NCI-H524 (cell line): Measurements from ENCODE around the gene MRPL4.
"Not testable (repeated sequence)": the region's sequence is repeated elsewhere in the genome, so short reads cannot be mapped to it uniquely, and the experiment has no call there.

Experiments
- DNase-seq, 2 experiments: peaks; one replicate each; lab custom pipeline; 2025; lab: John Stamatoyannopoulos, UW

Gene MRPL4

DNA sequence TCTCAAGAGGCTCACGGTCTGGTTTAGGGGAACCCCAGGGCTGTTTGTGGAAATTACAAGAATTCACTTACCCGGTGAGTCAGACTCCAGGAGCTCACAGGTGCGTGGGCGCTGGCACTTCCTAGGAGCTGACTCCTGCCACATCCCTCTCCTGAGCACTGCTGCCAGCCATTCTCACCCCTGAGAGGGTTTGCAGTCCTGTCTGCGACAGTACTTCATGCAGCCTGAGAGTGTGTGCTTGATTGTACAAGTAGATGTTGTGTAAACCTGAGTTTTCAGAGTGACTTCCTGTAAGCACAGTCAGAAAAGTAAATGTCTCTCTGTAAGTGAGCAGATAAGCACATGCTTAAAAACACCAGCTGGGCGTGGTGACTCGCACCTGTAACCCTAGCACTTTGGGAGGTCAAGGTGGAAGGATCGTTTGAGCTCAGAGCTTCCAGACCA lies 8.1 kb downstream of the MRPL4 start:
- no peak for DNase-seq

- no peak for DNase-seq
Measured at GRCh38 chr19:10262771-10263170, 10.8 kb downstream of the MRPL4 start.

GRCh38 chr19:10266706-10267105 lies 14.7 kb downstream of the MRPL4 start:
- no peak for DNase-seq

DNA sequence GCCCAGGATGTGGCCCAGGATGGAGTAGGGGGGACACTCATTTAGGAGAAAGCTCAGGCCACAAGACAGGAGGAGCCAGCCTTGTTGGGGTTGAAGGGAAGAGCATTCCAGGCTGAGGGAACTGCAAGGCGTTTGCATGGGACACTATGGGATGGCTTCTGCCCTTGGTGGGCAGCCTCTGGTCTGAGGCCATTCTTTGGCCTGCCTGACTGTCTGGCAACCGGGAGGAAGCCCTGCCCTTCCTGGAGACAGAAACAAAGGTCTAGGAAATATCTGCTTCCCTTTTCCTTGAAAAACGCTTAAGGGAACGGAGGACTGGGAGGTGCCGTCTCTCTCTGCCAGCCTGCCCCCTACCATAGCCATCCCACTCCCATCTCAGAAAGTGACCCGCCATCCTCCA lies 16.1 kb downstream of the MRPL4 start:
- DNase-seq, result no peak

DNA sequence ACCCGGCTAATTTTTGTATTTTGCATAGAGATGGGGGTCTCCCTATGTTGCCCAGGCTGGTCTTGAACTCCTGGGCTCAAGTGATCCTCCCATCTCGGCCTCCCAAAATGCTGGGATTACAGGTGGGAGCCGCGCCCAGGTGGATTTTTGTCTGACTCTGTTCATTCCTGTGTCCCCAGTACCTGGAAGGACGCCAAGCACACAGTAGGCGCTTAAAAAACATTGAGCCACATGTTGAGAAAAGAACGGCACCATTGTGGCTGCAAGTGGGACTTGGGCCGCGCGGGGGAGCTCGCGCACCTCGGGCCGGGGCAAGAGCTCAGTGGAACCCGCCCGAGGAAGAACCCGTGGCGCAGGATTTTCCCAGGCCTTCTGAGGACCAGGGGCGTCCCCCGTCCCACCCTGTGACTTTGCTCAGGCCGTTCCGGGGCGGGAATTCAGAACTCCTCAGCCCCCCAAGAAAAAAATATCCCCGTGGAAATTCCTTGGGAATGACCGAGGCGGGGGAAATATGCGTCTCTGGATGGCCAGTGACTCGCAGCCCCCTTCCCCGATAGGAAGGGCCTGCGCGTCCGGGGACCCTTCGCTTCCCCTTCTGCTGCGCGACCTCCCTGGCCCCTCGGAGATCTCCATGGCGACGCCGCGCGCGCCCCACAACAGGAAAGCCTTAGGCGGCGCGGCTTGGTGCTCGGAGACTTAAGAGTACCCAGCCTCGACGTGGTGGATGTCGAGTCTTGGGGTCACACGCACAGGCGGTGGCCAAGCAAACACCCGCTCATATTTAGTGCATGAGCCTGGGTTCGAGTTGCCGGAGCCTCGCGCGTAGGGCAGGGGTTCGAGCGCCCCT lies 17.5 kb downstream of the MRPL4 start:
- DNase-seq, result peak; percentile 44 to 74

- DNase-seq, result no peak
Measured at GRCh38 chr19:10270180-10270615, 18.2 kb downstream of the MRPL4 start.

GRCh38 chr19:10270616-10271394 lies 18.8 kb downstream of the MRPL4 start, which contains the start of gene ICAM1:
Gene ICAM1, plus strand, starts transcription at chr19:10271120. Its CDS starts 40 bp downstream, at chr19:10271160.
- peak; percentile 12 to 49 for DNase-seq

DNA sequence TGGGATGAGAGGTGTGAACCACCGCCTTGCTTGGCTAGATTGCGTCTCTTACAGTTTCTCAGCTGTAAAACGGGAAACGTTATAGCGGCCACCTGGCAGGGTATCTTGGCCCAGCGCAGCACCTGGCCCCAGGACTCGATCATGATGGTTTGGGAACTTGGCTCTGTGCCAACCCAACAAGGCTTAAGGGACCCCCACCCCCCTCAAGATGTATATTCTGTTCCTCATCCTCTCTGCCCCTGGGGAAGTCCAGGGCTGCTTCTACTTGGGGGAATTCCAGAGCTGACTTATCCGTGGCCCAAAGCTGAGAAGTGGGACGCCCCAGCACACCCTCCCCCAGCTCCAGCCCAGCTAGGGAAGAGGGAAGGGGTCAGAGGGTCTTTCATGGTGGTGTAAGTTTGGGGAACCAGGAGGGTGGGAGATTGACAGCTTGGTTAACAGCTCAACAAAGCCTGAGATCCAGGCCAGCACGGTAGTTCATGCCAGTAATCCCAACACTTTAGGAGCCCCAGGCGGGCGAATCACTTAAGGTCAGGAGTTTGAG lies 19.6 kb downstream of the MRPL4 start:
- no peak for DNase-seq

GRCh38 chr19:10274589-10274988 lies 22.6 kb downstream of the MRPL4 start:
- DNase-seq, result no peak

GRCh38 chr19:10277795-10278589 lies 26.0 kb downstream of the MRPL4 start:
- DNase-seq, result no peak

DNA sequence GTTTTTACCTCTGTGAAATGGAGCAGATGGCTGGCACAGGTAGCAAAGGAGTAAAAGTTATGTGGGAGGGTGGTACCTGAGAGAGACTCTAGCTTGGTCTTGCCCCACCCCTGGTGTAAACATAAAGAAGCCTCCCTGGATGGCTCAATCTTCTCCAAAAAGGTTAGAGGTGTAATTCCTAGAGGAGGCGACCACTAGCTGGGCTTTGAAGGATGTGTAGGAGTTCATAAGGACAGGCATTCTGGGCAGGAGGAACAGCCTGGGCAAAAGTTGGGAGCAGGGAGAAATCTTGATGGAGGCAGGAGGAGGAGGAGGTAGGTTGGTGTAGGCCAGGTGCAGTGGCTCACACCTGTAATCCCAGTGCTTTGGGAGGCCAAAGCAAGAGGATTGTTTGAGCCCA lies 26.9 kb downstream of the MRPL4 start:
- DNase-seq, result no peak

GRCh38 chr19:10279737-10280442 lies 27.9 kb downstream of the MRPL4 start:
- no peak for DNase-seq

DNA sequence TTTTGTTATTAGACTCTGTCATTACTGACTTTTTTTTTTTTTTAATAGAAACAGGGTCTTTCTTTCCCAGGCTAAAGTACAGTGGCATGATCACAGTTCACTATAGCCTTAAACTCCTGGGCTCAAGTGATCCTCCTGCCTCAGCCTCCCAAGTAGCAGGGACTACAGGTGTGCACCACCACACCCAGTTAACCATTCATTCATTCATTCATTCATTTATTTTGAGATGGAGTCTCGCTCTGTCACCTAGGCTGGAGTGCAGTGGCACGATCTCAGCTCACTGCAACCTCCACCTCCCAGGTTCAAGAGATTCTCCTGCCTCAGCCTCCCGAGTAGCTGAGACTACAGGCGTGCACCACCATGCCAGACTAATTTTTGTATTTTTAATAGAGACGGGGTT lies 30.0 kb downstream of the MRPL4 start:
- DNase-seq, result not testable (repeated sequence)

DNA sequence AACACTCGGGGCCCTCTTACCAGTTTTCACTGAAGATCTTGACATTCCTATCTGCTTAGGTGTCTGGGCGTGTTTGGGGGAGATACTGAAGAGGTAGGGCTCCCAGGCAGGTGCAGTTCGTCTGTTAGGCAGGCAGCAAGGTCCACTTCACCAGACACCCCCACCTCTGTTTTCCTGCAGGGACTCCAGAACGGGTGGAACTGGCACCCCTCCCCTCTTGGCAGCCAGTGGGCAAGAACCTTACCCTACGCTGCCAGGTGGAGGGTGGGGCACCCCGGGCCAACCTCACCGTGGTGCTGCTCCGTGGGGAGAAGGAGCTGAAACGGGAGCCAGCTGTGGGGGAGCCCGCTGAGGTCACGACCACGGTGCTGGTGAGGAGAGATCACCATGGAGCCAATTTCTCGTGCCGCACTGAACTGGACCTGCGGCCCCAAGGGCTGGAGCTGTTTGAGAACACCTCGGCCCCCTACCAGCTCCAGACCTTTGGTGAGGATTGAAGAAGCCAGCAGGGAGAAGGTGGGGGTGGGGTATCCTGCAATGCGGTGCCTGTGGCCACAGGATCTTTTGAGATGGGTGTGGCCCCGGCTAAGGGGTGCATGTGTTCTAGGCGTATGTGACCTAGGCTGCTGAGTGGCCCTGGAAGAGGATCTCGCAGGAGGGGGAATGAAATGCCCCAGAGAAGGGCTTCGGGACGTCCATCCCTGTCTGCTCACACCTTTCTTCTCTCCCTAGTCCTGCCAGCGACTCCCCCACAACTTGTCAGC lies 31.5 kb downstream of the MRPL4 start:
- no peak for DNase-seq

DNA sequence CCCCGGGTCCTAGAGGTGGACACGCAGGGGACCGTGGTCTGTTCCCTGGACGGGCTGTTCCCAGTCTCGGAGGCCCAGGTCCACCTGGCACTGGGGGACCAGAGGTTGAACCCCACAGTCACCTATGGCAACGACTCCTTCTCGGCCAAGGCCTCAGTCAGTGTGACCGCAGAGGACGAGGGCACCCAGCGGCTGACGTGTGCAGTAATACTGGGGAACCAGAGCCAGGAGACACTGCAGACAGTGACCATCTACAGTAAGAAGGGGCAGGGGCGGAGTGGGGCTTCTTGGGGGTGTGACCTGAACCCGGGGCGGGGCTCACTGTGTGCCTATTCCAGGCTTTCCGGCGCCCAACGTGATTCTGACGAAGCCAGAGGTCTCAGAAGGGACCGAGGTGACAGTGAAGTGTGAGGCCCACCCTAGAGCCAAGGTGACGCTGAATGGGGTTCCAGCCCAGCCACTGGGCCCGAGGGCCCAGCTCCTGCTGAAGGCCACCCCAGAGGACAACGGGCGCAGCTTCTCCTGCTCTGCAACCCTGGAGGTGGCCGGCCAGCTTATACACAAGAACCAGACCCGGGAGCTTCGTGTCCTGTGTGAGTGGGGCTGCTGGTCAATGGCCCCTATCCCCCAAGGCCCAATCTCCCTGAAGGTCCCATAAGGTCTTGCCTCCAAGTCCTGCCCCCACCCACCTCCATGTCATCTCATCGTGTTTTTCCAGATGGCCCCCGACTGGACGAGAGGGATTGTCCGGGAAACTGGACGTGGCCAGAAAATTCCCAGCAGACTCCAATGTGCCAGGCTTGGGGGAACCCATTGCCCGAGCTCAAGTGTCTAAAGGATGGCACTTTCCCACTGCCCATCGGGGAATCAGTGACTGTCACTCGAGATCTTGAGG lies 32.3 kb downstream of the MRPL4 start:
- no peak for DNase-seq

- no peak for DNase-seq
Measured at GRCh38 chr19:10284960-10285278, 32.9 kb downstream of the MRPL4 start.

GRCh38 chr19:10285393-10285792 lies 33.4 kb downstream of the MRPL4 start:
- no peak for DNase-seq

DNA sequence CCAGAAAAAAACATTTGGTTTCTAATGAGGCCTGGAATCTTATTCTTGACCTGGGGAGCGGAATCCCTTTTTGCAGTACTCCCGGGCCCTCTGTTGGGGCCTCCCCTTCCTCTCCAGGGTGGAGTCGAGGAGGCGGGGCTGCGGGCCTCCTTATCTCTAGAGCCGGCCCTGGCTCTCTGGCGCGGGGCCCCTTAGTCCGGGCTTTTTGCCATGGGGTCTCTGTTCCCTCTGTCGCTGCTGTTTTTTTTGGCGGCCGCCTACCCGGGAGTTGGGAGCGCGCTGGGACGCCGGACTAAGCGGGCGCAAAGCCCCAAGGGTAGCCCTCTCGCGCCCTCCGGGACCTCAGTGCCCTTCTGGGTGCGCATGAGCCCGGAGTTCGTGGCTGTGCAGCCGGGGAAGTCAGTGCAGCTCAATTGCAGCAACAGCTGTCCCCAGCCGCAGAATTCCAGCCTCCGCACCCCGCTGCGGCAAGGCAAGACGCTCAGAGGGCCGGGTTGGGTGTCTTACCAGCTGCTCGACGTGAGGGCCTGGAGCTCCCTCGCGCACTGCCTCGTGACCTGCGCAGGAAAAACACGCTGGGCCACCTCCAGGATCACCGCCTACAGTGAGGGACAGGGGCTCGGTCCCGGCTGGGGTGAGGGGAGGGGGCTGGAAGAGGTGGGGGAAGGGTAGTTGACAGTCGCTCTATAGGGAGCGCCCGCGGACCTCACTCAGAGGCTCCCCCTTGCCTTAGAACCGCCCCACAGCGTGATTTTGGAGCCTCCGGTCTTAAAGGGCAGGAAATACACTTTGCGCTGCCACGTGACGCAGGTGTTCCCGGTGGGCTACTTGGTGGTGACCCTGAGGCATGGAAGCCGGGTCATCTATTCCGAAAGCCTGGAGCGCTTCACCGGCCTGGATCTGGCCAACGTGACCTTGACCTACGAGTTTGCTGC lies 35.1 kb downstream of the MRPL4 start, which contains the start of gene ICAM4:
Gene ICAM4, plus strand, starts transcription at position 153 of the 935 bp plus-strand sequence. Its CDS starts 58 bp downstream, at position 211.
- DNase-seq, result peak; percentile 40 to 51
